Stimulated activated naive CD8-positive, alpha-beta T cell treated with anti-CD3 and anti-CD28 coated beads, Interleukin-15, amount 100 ng/mL, for 72 hours (primary cell): ENCODE data around the gene SLC35A5.
"Not testable (repeated sequence)": the region's sequence is repeated elsewhere in the genome, so short reads cannot be mapped to it uniquely, and the experiment has no call there.

Experiments used
- ATAC-seq: fragments of 150-1000 bp; cut with Tn5 transposase; 2 replicates; pipeline ENCODE4 v1.10.0; 2021; ENCODE audit warnings: mild to moderate bottlenecking, moderate library complexity
- DNase-seq, 2 donors: peaks; one replicate each; pipeline ENCODE4 v3.0.0; 2021 to 2022
- H3K27ac Mint-ChIP-seq, 2 donors: one replicate each; pipeline ENCODE4 v1.8.0; 2022; ENCODE audit warnings: mild to moderate bottlenecking in 2 of 2, mixed read lengths in 2 of 2, moderate library complexity in 2 of 2
- H3K27me3 Mint-ChIP-seq: one replicate; pipeline ENCODE4 v1.8.0; 2022; ENCODE audit warnings: mixed read lengths
- H3K4me1 Mint-ChIP-seq: one replicate; pipeline ENCODE4 v1.8.0; 2022; ENCODE audit warnings: mild to moderate bottlenecking, mixed read lengths
- H3K4me3 Mint-ChIP-seq, 2 donors: one replicate each; pipeline ENCODE4 v1.8.0; 2022; ENCODE audit warnings: mild to moderate bottlenecking in 2 of 2, mixed read lengths in 2 of 2, moderate library complexity in 1 of 2
- H3K9me3 Mint-ChIP-seq, 2 donors: one replicate each; pipeline ENCODE4 v1.8.0; 2022; ENCODE audit warnings: mixed read lengths in 2 of 2

SLC35A5 gene, protein sequence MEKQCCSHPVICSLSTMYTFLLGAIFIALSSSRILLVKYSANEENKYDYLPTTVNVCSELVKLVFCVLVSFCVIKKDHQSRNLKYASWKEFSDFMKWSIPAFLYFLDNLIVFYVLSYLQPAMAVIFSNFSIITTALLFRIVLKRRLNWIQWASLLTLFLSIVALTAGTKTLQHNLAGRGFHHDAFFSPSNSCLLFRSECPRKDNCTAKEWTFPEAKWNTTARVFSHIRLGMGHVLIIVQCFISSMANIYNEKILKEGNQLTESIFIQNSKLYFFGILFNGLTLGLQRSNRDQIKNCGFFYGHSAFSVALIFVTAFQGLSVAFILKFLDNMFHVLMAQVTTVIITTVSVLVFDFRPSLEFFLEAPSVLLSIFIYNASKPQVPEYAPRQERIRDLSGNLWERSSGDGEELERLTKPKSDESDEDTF

DNA sequence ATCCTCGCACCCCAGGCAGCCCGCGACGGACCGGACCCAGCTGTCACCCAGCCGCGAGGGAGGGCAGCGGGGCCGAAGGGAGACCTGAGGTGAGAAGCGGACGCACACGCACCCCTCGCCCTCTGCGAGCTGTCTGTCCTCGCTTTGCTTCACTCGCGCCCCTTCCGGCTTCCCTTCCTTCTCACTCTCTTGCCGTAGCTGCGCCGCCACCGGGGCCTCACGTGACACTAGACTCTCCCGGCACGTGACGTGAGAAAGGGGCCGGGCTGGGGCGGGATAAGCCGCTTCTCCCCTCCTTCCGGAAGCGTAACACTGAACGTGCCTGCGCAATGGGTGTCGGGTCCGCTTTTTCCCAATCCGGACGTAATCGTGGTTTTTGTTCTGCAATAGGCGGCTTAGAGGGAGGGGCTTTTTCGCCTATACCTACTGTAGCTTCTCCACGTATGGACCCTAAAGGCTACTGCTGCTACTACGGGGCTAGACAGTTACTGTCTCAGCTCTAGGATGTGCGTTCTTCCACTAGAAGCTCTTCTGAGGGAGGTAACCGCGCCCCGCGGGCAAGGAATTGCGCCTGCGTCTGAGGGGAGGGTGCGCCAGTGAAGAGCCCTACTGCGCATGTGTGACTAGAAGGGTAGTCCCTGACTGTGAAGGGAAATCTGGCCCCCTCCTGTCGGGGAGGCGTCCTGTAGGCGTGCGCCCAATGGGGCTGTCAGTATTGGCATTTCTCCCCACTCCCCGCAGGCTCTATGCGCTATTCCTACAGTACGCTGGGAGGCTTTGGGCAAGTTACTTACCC is at the start of gene SLC35A5, which contains the start of gene ATG3:
Gene SLC35A5 (plus strand): TSS at position 312 of the 796 bp plus-strand sequence. CDS start 1,359 bp downstream, outside the sequence.
Gene ATG3 (minus strand): TSS at position 229 of the 796 bp plus-strand sequence. CDS start 434 bp downstream, outside the sequence.
- ATAC-seq = peak; percentile 88
- H3K4me1 Mint-ChIP-seq = peaks cover 22% of the 10 kb centered on the region
- H3K9me3 Mint-ChIP-seq = no peaks in the 10 kb centered on the region
- peak within 1 kb of the TSS; percentile 91 to 97 for H3K4me3 Mint-ChIP-seq
- H3K27ac Mint-ChIP-seq = peak within 1 kb of the TSS; percentile 95 to 99
- no peaks in the 10 kb centered on the region for H3K27me3 Mint-ChIP-seq
- DNase-seq = peak; percentile 96 to 98

DNA sequence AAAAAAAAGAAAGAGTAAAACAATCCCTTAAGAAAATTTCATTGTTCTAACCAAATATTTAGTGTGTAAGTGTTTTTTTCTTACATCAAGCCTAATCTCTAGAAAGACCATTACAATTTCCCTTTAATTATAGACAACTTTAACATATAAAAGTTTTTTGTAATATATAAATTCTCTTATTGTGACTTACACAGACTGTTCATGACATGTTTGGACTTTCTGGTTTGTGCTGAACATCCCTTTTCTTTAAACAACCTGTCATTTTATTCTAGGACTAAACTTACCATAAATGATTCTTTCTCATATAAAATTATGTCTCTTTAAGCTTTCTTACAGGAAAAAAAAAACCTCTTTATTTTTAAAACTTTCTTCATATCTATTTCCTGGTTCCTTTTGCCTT is 49.5 kb upstream of the SLC35A5 start:
- H3K27me3 Mint-ChIP-seq = no peaks in the 10 kb centered on the region

DNA sequence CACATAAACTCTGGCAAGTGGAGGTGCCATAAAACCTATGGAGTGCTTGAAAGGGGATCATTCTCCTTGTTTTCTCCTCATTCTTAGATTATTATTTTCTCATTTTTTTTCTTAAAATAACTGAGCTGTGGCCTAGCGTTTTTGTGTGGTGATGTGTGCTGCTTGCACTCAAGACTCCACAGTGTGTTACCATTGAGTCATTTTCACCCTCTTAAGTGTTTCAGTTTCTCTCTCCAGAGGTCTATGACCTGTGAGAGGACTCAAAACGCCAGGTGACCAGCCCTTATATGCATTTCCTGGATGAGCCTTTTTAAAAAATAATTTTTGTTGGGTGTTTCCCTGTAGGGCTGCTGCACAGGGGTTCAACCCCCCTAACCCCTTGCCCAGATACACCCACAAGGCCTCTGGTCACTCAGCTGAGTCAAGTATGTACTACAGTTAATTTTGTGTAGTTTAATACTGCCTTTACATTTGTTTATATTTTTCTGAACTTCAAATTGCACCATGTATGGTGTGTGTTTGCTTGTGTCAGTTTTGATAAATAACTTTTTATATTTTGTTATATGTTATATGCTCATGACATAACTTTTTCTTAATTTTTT is 47.2 kb upstream of the SLC35A5 start:
- H3K27me3 Mint-ChIP-seq = no peaks in the 10 kb centered on the region
- H3K4me3 Mint-ChIP-seq = peak overlapping the region in 1 of 2 donors; percentile 5
- H3K27ac Mint-ChIP-seq = no peak overlapping the region
- peaks cover 18% of the 10 kb centered on the region for H3K4me1 Mint-ChIP-seq
- H3K9me3 Mint-ChIP-seq = peaks cover 0 to 6% of the 10 kb centered on the region in 2 donors
- ATAC-seq (peak; percentile 100), DNase-seq (peak in 1 of 2 donors; percentile 38)

More for the DNA sequence above, 49.5 kb upstream of the SLC35A5 start:
- Mint-ChIP-seq H3K4me1 (peaks cover 21% of the 10 kb centered on the region), H3K27ac (no peak overlapping the region), H3K9me3 (peaks cover 0 to 6% of the 10 kb centered on the region in 2 donors), H3K4me3 (no peak overlapping the region)
- ATAC-seq = no peak
- DNase-seq = no peak

DNA sequence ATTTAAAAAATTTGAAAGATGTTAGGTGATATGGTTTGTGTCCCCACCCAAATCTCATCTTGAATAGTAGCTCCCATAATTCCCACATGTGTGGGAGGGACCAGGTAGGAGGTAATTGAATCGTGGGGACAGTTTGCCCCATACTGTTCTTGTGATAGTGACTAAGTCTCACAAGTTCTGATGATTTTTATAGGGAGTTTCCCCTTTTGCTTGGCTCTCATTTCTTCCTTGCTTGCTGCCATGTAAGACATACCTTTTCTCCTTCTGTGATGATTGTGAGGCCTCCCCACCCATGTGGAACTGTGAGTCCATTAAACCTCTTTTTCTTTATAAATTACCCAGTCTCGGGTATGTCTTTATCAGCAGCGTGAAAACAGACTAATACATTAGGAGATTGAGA is 42.9 kb upstream of the SLC35A5 start:
- not testable (repeated sequence) for H3K27me3 Mint-ChIP-seq, ATAC-seq, DNase-seq, H3K27ac Mint-ChIP-seq, H3K4me3 Mint-ChIP-seq, H3K9me3 Mint-ChIP-seq
- H3K4me1 Mint-ChIP-seq = peaks cover 17% of the 10 kb centered on the region

DNA sequence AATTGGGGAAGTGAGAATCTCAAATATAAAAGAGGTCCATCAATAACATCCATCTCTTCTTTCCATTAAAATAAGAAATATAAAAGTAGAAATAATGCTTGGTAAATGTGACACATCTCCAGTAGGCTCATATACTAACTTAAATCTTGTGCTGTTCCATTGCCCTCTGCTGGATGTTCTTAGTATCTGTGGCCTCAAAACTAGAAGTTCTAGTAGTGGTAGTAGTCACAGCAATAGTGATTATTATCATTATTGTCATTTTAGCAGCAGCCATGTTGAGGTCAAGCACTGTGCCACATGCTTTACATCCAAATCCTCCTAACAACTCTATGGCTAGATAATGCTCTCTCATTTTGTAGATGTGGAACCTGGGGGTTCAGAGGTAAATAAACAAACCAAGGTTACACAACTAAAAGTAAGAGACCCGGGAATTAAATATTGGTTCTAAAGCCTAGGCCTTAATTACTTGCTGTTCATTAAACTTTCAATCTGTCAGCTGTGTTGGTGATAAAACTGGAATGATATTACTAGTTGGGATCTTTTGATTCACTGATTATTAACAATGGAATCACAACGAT is 42.3 kb upstream of the SLC35A5 start:
- peak in 1 of 2 donors; percentile 23 for DNase-seq
- Mint-ChIP-seq H3K27ac (no peak overlapping the region), H3K9me3 (no peaks in the 10 kb centered on the region), H3K4me1 (peaks cover 16% of the 10 kb centered on the region), H3K4me3 (no peak overlapping the region), H3K27me3 (no peaks in the 10 kb centered on the region)
- ATAC-seq = peak; percentile 77

DNA sequence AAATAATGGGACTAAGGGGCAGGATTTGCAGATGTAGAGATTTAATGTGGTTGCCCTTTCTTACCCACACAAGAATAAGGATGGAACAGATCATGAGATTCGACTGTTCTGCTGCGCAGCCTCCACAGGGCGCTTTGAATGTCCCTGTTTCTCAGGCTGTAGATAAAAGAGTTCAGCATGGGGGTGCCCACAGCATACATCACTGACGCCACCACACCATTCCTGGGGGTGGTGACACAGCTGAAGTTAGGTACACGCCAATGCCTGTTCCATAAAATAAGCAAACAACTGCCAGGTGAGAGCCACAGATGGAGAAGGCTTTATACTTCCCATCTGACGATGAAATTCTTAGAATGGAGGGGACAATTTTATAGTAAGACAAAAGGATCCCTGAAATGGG is 37.7 kb upstream of the SLC35A5 start:
- not testable (repeated sequence) for H3K4me3 Mint-ChIP-seq, H3K4me1 Mint-ChIP-seq, H3K27ac Mint-ChIP-seq

DNA sequence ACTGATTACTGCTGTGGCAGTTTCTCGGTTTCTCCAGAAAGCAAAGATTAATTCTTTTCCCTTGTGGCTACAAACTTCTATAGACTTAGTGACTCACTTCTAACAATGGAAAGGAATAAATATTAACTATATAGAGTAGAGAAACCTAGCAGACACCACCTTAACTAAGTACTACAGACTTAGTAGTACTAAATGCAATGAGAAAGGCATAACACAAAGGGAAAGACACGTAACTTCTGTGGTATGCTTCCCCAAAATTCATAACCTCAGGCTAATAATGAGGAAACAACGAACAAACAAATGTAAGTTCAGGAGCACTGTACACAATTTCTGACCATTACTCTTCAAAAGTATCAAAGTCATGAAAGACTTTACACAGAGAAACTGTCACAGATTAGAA is 31.3 kb upstream of the SLC35A5 start:
- ATAC-seq (no peak), DNase-seq (no peak)
- peaks cover 1% of the 10 kb centered on the region for H3K4me1 Mint-ChIP-seq
- no peak overlapping the region for H3K27ac Mint-ChIP-seq
- no peak overlapping the region for H3K4me3 Mint-ChIP-seq
- no peaks in the 10 kb centered on the region for H3K9me3 Mint-ChIP-seq
- no peaks in the 10 kb centered on the region for H3K27me3 Mint-ChIP-seq

More for the DNA sequence above, 37.7 kb upstream of the SLC35A5 start:
- not testable (repeated sequence) for DNase-seq, ATAC-seq, H3K9me3 Mint-ChIP-seq, H3K27me3 Mint-ChIP-seq

DNA sequence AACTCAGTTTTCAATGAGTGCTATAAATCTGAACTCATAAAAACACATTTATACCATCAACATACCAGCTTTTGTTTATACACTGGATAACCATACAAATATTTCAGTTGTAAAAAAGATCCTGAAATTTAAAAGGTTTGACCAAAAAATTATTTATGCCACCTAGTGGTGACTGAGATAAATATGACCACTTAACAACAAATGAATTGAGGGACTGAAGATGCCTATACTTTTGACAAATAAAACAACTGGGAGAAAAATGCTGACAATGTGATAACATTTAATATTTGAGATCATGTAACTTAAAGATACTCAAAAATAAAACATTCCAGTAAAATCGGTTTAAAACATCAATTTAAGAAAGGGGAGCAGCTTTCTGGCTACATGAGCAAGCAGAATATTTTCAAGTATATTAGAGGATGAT is 30.5 kb upstream of the SLC35A5 start:
- Mint-ChIP-seq H3K4me1 (peaks cover 7% of the 10 kb centered on the region), H3K4me3 (no peak overlapping the region), H3K27me3 (no peaks in the 10 kb centered on the region), H3K27ac (peak overlapping the region in 1 of 2 donors; percentile 73), H3K9me3 (no peaks in the 10 kb centered on the region)
- DNase-seq = no peak
- ATAC-seq = no peak

DNA sequence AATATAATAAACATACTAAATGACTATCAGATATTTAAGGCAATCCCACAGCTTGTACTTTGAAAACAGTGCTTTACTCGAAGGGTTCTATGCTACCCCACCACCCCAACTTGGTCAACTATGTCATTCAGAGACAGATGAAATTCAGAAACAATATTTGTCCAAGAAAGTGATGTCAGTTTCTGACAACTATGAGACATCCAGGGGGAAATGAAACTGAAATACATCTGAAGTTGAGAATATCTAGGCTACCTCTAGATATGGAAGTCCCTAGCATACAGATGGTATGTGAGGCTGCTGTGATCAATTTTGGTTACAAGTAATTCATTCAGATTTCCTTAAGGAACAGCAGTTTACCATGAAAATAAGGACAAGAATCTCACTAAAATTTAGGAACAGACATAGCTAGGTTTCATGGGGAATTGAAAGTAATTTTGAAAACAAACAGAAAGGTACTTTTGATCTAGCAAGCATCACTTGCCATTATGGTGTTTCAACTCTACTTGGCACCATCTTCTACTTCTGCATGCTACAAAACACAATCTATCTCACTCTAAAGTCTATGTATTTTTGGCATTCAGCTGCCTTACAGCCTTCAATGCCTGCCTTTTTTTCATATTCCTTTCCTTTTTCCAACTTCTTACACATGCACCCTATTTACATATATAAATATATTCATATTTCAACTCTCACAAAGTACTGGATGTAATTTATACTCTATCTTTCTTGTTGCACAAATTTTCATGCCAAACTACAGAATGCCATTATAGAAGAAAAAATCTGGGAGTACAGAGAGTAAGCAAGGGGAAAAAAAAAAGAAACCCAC is 21.8 kb upstream of the SLC35A5 start:
- peak overlapping the region in 1 of 2 donors; percentile 38 for H3K4me3 Mint-ChIP-seq

DNA sequence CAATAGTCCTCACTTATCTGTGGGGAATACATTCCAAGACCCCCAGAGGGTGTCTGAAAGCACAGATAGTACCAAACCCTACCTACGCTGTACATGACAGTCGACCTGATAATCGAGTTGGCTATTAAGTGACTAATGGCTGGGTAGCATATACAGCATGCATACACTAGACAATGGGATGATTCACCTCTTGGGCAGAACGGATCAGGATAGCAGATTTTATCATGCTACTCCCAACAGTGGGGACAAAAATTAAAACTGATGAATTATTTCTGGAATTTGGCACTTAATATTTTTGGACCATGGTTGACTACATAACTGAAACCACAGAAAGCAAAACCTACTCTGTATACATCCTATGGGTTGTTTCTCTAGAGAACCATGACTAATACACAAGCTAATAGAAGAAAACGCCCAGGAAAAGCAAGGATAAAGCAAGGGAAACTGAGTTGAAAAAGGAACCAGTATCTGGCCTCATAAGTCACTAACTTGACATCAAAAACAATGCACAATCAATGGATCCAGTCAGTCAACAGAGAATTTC is 15.6 kb upstream of the SLC35A5 start:
- no peaks in the 10 kb centered on the region for H3K27me3 Mint-ChIP-seq
- ATAC-seq (no peak), DNase-seq (no peak)
- no peak overlapping the region for H3K27ac Mint-ChIP-seq
- peaks cover 7% of the 10 kb centered on the region for H3K4me1 Mint-ChIP-seq
- H3K4me3 Mint-ChIP-seq = no peak overlapping the region
- H3K9me3 Mint-ChIP-seq = no peaks in the 10 kb centered on the region

More for the DNA sequence above, 21.8 kb upstream of the SLC35A5 start:
- H3K27me3 Mint-ChIP-seq = no peaks in the 10 kb centered on the region
- H3K9me3 Mint-ChIP-seq = no peaks in the 10 kb centered on the region
- peak overlapping the region; percentile 42 to 95 for H3K27ac Mint-ChIP-seq
- peaks cover 39% of the 10 kb centered on the region for H3K4me1 Mint-ChIP-seq
- DNase-seq = no peak
- peak; percentile 96 for ATAC-seq

DNA sequence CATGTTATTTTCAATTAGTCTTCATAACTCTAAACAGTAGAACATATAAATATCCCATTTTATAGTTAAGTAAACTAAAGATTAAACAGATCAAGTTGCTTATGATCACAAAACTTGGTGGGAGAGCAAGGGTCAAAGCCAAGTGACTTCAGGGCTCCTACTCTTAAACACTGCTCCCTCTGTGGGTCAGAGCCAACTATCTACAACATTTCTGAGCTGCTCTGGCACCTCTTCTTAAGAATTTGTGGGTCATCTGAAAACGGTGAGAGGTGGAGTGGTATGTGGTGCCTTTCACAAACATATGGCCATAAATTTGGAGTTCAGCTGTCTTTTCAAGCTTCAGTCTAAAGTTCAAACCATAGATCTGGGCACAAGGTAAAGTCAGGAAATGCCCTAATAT is 11.0 kb upstream of the SLC35A5 start:
- no peak overlapping the region for H3K4me3 Mint-ChIP-seq
- no peak overlapping the region for H3K27ac Mint-ChIP-seq
- peaks cover 15% of the 10 kb centered on the region for H3K4me1 Mint-ChIP-seq
- H3K27me3 Mint-ChIP-seq = no peaks in the 10 kb centered on the region
- no peaks in the 10 kb centered on the region for H3K9me3 Mint-ChIP-seq
- ATAC-seq (no peak), DNase-seq (no peak)

DNA sequence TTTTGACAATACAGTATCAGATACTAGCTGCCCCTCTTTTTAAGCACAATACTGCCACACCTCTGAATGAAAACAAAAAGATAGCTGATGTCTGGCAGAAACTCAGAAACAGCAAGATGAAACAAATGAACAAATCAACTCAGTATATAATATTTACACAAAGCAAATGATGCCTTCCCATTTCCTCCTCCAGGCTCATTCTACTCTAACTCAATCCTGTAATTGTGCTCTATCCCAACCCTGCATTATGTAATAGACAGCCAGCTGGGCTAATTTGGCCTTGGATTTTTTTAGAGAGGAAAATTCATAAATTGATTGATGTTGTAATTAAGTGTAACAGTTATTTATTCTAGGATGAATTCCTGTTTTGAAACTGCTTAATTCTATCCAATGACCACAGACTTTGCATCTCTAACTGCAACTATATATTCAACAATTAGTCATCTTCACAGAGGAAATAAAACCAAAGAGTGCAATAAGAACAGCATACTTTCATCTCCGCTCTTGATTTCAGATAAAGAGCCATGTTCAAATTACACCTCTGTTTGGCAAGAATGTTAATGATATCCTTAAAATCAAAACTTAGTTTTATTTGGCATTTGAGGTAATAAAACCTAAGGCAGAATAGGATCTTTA is 6.2 kb upstream of the SLC35A5 start:
- no peak for DNase-seq
- Mint-ChIP-seq H3K4me3 (peak overlapping the region; percentile 41 to 65), H3K27ac (peak overlapping the region in 1 of 2 donors; percentile 92)

DNA sequence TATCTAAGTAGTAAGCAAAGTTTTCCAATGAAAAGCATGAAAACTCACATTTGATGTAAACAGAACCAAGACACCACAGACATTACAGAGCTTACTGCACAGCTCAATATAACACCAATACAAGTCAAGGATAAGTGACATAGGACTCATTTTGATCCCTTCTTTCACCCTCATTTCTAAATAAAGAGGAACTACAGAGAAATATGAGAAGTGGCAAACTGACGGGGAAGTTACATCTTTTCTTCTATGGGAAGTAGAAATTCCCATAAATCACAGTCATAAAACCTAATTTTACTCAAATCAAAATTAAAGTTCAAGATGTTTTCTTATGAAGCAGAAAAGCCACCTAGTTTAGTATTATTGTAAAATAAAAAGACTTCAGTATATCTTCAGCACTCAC is 3.9 kb upstream of the SLC35A5 start:
- H3K4me1 Mint-ChIP-seq = peaks cover 45% of the 10 kb centered on the region
- no peak for DNase-seq
- no peak overlapping the region for H3K27ac Mint-ChIP-seq
- no peak overlapping the region for H3K4me3 Mint-ChIP-seq
- ATAC-seq = no peak
- no peaks in the 10 kb centered on the region for H3K9me3 Mint-ChIP-seq
- no peaks in the 10 kb centered on the region for H3K27me3 Mint-ChIP-seq

More for the DNA sequence above, 6.2 kb upstream of the SLC35A5 start:
- Mint-ChIP-seq H3K4me1 (peaks cover 45% of the 10 kb centered on the region), H3K9me3 (no peaks in the 10 kb centered on the region), H3K27me3 (no peaks in the 10 kb centered on the region)
- peak; percentile 61 for ATAC-seq

DNA sequence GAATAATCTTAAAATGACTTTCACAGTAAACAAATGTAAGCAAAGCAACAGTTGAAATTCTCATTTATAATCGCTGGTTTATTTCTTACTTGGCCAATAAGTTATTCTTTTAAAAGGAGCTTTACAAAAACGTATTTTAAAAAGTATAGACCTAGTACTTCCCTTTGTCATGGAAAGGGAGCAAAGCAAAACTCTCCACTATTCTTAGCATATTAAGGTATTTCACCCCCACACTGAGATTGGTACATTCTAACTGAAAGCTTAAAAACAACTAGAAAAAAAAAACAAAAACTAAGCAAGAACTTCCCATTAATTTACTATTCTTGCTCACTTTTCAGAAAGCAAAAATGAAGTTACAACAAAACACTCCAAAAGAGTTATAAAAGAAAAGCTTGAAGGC is 1.5 kb upstream of the SLC35A5 start:
- H3K27me3 Mint-ChIP-seq = no peaks in the 10 kb centered on the region
- H3K27ac Mint-ChIP-seq = peak overlapping the region; percentile 27 to 81

More for the DNA sequence above, 1.5 kb upstream of the SLC35A5 start:
- ATAC-seq = no peak
- H3K9me3 Mint-ChIP-seq = no peaks in the 10 kb centered on the region
- H3K4me1 Mint-ChIP-seq = peaks cover 36% of the 10 kb centered on the region
- no peak for DNase-seq
- peak overlapping the region; percentile 91 to 97 for H3K4me3 Mint-ChIP-seq
